Measurements from ENCODE around the gene PDE4C. TPM values are rescaled to one million over a fixed set of nuclear protein-coding genes. Genes with fewer than 3 reads are reported as not detected.

Gene PDE4C
- total RNA-seq, 1 experiment from 2014 or later: 0.42 TPM

- Mint-ChIP-seq H3K4me1 (ENCODE audit: insufficient read depth, unreplicated experiment) (peaks cover 5% of the 10 kb centered on the region), H3K4me3 (ENCODE audit: unreplicated experiment) (no peak overlapping the region), H3K27ac (ENCODE audit: low read depth, unreplicated experiment) (no peak overlapping the region), H3K36me3 (ENCODE audit: insufficient read depth, unreplicated experiment) (no peaks in the 10 kb centered on the region), H3K27me3 (ENCODE audit: insufficient read depth, unreplicated experiment) (peaks cover 18% of the 10 kb centered on the region), H3K9me3 (ENCODE audit: unreplicated experiment) (no peaks in the 10 kb centered on the region)
- no TSS peak for BruUV-seq (replicated peaks)
- no peak for DNase-seq (ENCODE audit: unreplicated experiment)
- TF ChIP-seq, protein P1, sequence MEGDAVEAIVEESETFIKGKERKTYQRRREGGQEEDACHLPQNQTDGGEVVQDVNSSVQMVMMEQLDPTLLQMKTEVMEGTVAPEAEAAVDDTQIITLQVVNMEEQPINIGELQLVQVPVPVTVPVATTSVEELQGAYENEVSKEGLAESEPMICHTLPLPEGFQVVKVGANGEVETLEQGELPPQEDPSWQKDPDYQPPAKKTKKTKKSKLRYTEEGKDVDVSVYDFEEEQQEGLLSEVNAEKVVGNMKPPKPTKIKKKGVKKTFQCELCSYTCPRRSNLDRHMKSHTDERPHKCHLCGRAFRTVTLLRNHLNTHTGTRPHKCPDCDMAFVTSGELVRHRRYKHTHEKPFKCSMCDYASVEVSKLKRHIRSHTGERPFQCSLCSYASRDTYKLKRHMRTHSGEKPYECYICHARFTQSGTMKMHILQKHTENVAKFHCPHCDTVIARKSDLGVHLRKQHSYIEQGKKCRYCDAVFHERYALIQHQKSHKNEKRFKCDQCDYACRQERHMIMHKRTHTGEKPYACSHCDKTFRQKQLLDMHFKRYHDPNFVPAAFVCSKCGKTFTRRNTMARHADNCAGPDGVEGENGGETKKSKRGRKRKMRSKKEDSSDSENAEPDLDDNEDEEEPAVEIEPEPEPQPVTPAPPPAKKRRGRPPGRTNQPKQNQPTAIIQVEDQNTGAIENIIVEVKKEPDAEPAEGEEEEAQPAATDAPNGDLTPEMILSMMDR (IDR thresholded peaks at IDR 0.05; ENCODE audit: unreplicated experiment): no peak
- intact Hi-C loops (cut with micrococcal nuclease): no loop called here
- POLR2A ChIA-PET: no interaction called here
- CTCF ChIA-PET: interaction anchor here (0.6 kb wide), 1 partner anchor 26 kb away, joined by 3 read pairs; no protein-coding TSS in a partner anchor
Measured at GRCh38 chr19:18226956-18227780, 930 bp upstream of the PDE4C start.

DNA sequence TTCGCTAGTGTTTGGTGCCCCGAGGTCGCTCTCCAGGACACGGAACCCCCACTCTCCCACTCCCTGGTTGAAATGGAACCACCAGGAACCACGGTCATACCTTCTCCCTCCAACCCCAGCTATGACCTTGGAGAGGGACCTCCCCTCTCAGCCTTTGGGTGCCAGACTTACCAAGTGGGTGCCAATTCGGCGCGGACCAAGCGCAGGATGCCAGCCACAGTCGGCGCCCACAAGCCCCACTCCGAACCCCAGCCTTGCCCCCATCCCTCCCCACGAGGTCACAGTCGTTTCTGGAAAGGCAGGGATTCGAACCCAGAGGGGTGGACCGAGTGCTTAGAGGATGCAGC, 910 bp downstream of the PDE4C start:
- H3K4me1 Mint-ChIP-seq (ENCODE audit: insufficient read depth, unreplicated experiment): peaks cover 5% of the 10 kb centered on the region
- DNase-seq (ENCODE audit: unreplicated experiment): no peak
- H3K9me3 Mint-ChIP-seq (ENCODE audit: unreplicated experiment): no peaks in the 10 kb centered on the region
- no TSS peak for BruUV-seq (replicated peaks)
- H3K36me3 Mint-ChIP-seq (ENCODE audit: insufficient read depth, unreplicated experiment): no peaks in the 10 kb centered on the region
- TF ChIP-seq, protein P1 (IDR thresholded peaks at IDR 0.05; ENCODE audit: unreplicated experiment): no peak
- peak overlapping the region; percentile 75 for H3K4me3 Mint-ChIP-seq (ENCODE audit: unreplicated experiment)
- ChIA-PET POLR2A (interaction anchor here (0.5 kb wide), 1 partner anchor 19 kb away, joined by 4 read pairs; no protein-coding TSS in a partner anchor), CTCF (no interaction called here)
- no peak overlapping the region for H3K27ac Mint-ChIP-seq (ENCODE audit: low read depth, unreplicated experiment)
- intact Hi-C loops (cut with micrococcal nuclease): no loop called here
- peaks cover 12% of the 10 kb centered on the region for H3K27me3 Mint-ChIP-seq (ENCODE audit: insufficient read depth, unreplicated experiment)

DNA sequence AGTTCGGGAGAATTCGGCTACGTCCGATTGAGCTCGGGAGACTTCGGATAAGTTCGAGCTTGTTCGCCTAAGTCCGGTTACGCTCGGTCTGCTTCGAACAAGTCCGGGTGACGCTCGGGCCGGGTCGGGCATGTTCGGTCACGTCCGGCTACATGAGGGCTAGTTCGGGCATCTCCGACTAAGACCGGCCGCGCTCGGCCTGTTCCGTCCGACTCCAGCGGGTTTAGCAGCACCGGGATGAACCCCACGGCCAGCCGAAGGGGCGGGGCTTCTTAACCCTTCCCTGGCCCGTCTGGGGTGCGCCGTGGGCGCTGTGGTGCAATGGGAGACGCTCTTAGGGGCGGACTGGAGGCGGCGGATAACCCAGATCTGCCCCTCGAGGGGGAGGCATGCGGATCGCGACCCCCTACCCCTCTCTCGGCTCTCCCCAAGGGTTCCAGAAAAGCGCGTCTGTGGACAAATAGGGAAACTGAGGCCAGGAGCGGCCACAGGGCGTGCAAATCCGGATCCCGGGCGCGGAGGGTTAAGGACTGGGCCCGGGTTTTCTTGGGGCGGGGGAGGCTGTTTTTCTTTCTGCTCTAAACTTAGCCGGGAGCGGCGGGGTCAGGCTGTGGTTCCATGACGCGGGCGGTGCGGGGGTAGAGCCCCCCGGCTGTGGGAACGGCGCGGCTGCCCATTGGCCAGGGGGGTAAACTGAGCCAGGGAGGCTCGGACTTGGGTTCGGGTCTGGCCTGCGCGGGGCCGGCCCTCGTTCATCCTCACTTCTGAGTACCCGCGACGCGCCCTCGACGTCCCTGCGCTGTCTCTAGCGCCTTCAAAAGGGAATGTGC, 1.5 kb downstream of the PDE4C start:
- H3K9me3 Mint-ChIP-seq (ENCODE audit: unreplicated experiment): no peaks in the 10 kb centered on the region
- POLR2A ChIA-PET: interaction anchor here (0.6 to 1.9 kb wide), 10 partner anchors 20 to 1190 kb away, joined by 3 to 12 read pairs (median 4); partner anchors contain the start of genes JUND, MAST3 and MPV17L2
- peak overlapping the region; percentile 75 for H3K4me3 Mint-ChIP-seq (ENCODE audit: unreplicated experiment)
- peaks cover 12% of the 10 kb centered on the region for H3K27me3 Mint-ChIP-seq (ENCODE audit: insufficient read depth, unreplicated experiment)
- peaks cover 5% of the 10 kb centered on the region for H3K4me1 Mint-ChIP-seq (ENCODE audit: insufficient read depth, unreplicated experiment)
- H3K36me3 Mint-ChIP-seq (ENCODE audit: insufficient read depth, unreplicated experiment): no peaks in the 10 kb centered on the region
- no TSS peak for BruUV-seq (replicated peaks)
- H3K27ac Mint-ChIP-seq (ENCODE audit: low read depth, unreplicated experiment): peak overlapping the region; percentile 17
- intact Hi-C loops (cut with micrococcal nuclease): no loop called here
- TF ChIP-seq, protein P1 (IDR thresholded peaks at IDR 0.05; ENCODE audit: unreplicated experiment): no peak
- peak; percentile 99 for DNase-seq (ENCODE audit: unreplicated experiment)
- CTCF ChIA-PET: interaction anchor here (0.7 to 1.7 kb wide), 8 partner anchors 10 to 73 kb away, joined by 3 to 5 read pairs (median 3); no protein-coding TSS in a partner anchor

All from MCF 10A (cell line).